HEK293T (cell line): ENCODE data around the gene NFX1.

Source experiments
- CTCF ChIA-PET: fragments of 350-600 bp; formaldehyde crosslinking; extraction: SDS; loops from one replicate; lab custom pipeline; 2021; ENCODE audit warnings: antibody characterized with exemption, inconsistent platforms; lab: Yijun Ruan, JAX
- POLR2A ChIA-PET: fragments of 350-600 bp; formaldehyde crosslinking; extraction: SDS; loops from one replicate; lab custom pipeline; 2020; ENCODE audit warnings: antibody characterized with exemption, inconsistent platforms; lab: Yijun Ruan, JAX
- DNase-seq: peaks from one replicate; pipeline ENCODE4 v3.0.0; 2012; ENCODE audit warnings: mixed read lengths; ENCODE audit errors: extremely low spot score
- ARNT ChIP-seq: fragments of 450-650 bp; IDR thresholded peaks from 2 replicates; pipeline ENCODE4 v1.6.1; 2017; ENCODE audit warnings: mild to moderate bottlenecking
- BHLHE40 ChIP-seq: fragments of 450-650 bp; IDR thresholded peaks from 2 replicates; pipeline ENCODE4 v1.6.1; 2016; ENCODE audit warnings: mild to moderate bottlenecking, moderate library complexity, borderline replicate concordance
- CTBP1 ChIP-seq: fragments of 450-650 bp; IDR thresholded peaks from 2 replicates; pipeline ENCODE4 v1.6.1; 2016; ENCODE audit warnings: borderline replicate concordance
- ELF4 ChIP-seq: fragments of 450-650 bp; IDR thresholded peaks from 2 replicates; pipeline ENCODE4 v1.6.1; 2017; ENCODE audit warnings: antibody characterized with exemption
- FOXA1 ChIP-seq: fragments of 450-650 bp; IDR thresholded peaks from 2 replicates; pipeline ENCODE4 v1.6.1; 2016; ENCODE audit warnings: mild to moderate bottlenecking
- FOXK2 ChIP-seq: fragments of 450-650 bp; IDR thresholded peaks from 2 replicates; pipeline ENCODE4 v1.6.1; 2016; ENCODE audit warnings: mild to moderate bottlenecking
- FOXM1 ChIP-seq: fragments of 450-650 bp; IDR thresholded peaks from 2 replicates; pipeline ENCODE4 v1.6.1; 2017; ENCODE audit warnings: mild to moderate bottlenecking, borderline replicate concordance
- HDGF ChIP-seq: fragments of 450-650 bp; IDR thresholded peaks from 2 replicates; pipeline ENCODE4 v1.6.1; 2017; ENCODE audit warnings: antibody characterized with exemption, borderline replicate concordance
- L3MBTL2 ChIP-seq: fragments of 450-650 bp; conservative IDR thresholded peaks from 2 replicates; pipeline ENCODE4 v1.6.1; 2016; ENCODE audit warnings: mild to moderate bottlenecking
- LEF1 ChIP-seq: fragments of 450-650 bp; IDR thresholded peaks from 2 replicates; pipeline ENCODE4 v1.6.1; 2017; ENCODE audit warnings: mild to moderate bottlenecking, borderline replicate concordance
- NFRKB ChIP-seq: fragments of 450-650 bp; IDR thresholded peaks from 2 replicates; pipeline ENCODE4 v1.6.1; 2016; ENCODE audit warnings: mild to moderate bottlenecking, moderate library complexity
- SP1 ChIP-seq: fragments of 450-650 bp; IDR thresholded peaks from 2 replicates; pipeline ENCODE4 v1.6.1; 2017
- SUZ12 ChIP-seq: fragments of 450-650 bp; IDR thresholded peaks from 2 replicates; pipeline ENCODE4 v1.6.1; 2016; ENCODE audit warnings: mild to moderate bottlenecking
- TARDBP ChIP-seq: fragments of 450-650 bp; IDR thresholded peaks from 2 replicates; pipeline ENCODE4 v1.6.1; 2016
- ZNF384 ChIP-seq: fragments of 450-650 bp; IDR thresholded peaks from 2 replicates; pipeline ENCODE4 v1.6.1; 2016
- TF ChIP-seq, protein P1 (sequence below): fragments of 450-650 bp; IDR thresholded peaks from 2 replicates; pipeline ENCODE4 v1.6.1; 2016

The NFX1 gene

DNA sequence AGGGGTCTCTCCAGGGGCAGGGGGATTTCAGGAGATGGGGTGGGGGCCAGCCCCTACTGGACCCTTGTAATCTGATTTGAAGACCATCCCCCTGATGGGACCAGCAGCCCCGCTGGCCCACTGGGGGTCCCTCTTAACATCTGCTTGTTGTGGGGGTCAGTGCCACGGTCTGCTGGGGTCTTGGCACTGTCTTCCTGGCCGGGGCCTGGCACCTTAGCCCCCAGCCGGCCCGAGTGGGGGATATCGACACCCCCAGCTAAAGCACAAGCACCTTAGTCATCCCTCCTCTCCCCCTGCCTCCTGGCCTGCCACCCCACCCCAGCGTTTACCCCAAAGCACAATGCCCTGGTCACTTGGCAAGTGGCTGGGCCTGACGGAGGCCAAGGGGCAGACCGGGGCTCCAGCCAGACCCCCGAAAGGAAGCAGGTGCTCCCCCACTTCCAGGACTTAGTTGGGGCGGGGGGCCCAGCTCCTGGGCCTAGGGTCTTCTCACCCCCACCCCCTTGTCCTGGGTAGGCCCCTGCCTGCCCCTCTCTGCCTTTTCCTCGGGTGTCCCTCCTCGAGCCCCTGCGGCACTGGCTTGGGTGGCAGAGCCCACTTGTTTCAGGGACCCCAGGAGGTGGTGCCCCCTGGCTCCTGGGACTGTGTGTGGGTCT, 1.4 kb upstream of the NFX1 start:
- POLR2A ChIA-PET: interaction anchor here (1.7 kb wide), 1 partner anchor 24 kb away, joined by 5 read pairs; no protein-coding TSS in a partner anchor
- TF ChIP-seq BHLHE40 (no peak), HDGF (no peak), L3MBTL2 (no peak), ZNF384 (no peak), ARNT (no peak), FOXK2 (no peak), LEF1 (no peak), FOXA1 (no peak), ELF4 (no peak), TARDBP (no peak), NFRKB (no peak), FOXM1 (no peak), CTBP1 (no peak), SP1 (no peak)
- TF ChIP-seq, protein P1, sequence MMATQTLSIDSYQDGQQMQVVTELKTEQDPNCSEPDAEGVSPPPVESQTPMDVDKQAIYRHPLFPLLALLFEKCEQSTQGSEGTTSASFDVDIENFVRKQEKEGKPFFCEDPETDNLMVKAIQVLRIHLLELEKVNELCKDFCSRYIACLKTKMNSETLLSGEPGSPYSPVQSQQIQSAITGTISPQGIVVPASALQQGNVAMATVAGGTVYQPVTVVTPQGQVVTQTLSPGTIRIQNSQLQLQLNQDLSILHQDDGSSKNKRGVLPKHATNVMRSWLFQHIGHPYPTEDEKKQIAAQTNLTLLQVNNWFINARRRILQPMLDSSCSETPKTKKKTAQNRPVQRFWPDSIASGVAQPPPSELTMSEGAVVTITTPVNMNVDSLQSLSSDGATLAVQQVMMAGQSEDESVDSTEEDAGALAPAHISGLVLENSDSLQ: no peak
- CTCF ChIA-PET: no interaction called here
- DNase-seq: no peak

GRCh38 chr9:33289496-33289895, 820 bp upstream of the NFX1 start:
- ChIA-PET CTCF (no interaction called here), POLR2A (interaction anchor here (0.8 to 1.7 kb wide), 12 partner anchors 9 to 1086 kb away, joined by 3 to 8 read pairs (median 4); partner anchors contain the start of genes ANKRD18B, BAG1, CHMP5 and DNAJA1)
- DNase-seq: no peak
- TF ChIP-seq ZNF384 (no peak), FOXA1 (no peak)
- TF ChIP-seq, protein P1: no peak

- POLR2A ChIA-PET: interaction anchor here (0.7 to 1.7 kb wide), 15 partner anchors 9 to 1086 kb away, joined by 3 to 8 read pairs (median 3); partner anchors contain the start of genes ANKRD18B, BAG1, CHMP5 and DNAJA1
- CTCF ChIA-PET: interaction anchor here (0.6 kb wide), 1 partner anchor 228 kb away, joined by 4 read pairs; no protein-coding TSS in a partner anchor
- no peak for DNase-seq
- TF ChIP-seq FOXK2 (no peak), ZNF384 (peak; percentile 55; the same call in 1 of the 2 replicates)
Observed at GRCh38 chr9:33289936-33290246, 425 bp upstream of the NFX1 start.

GRCh38 chr9:33291031-33291397, 698 bp downstream of the NFX1 start:
- no peak for DNase-seq
- ChIA-PET POLR2A (interaction anchor here (1.2 to 1.4 kb wide), 2 partner anchors 17 to 27 kb away, joined by 7 to 8 read pairs; partner anchors contain the start of genes BAG1 and CHMP5), CTCF (no interaction called here)
- TF ChIP-seq ELF4 (no peak), FOXA1 (no peak), HDGF (no peak)
- TF ChIP-seq, protein P1: peak; percentile 48; the same call in 1 of the 2 replicates

DNA sequence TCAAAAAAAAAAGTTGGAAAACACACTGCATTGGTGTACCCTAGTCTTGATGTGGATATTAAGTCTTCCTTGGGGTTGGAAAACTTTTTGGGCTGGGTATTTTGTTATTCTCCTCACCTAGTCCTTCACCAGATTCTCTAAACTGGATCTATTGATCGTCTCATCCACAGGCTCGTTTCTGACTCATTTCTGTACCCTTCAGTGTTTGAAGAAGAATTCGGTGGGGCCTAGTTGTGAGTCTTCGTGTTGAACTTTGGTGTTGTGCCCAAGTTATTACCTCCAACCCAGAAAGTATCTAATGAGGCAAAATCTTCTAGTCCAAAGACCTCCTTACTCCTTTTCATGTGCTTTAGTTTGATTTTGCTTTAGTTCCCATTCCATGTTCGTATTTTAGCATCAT, 1.6 kb downstream of the NFX1 start:
- POLR2A ChIA-PET: no interaction called here

DNA sequence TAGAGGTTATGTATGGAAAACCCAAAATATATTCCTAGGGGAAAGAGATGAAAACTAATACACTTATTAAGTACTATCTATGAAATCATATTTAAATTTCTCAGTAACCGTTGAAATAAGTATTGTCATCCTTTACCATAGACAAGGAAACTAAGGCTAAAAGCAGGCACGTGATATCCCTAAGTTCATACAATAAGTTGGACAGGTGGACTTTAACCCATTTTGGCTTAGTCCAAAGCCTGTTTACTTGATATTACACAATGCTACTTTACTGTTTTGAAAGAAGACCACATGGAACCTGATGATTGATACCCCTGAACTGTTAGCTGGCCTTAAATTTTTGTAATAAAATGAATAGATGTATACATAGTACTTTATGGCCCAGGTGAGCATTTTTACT, 3.5 kb downstream of the NFX1 start:
- ChIA-PET POLR2A (no interaction called here), CTCF (no interaction called here)
- no peak for TF ChIP-seq HDGF
- DNase-seq: no peak

More for the DNA sequence above, 1.6 kb downstream of the NFX1 start:
- TF ChIP-seq TARDBP: no peak
- no peak for DNase-seq
- CTCF ChIA-PET: no interaction called here

- ChIA-PET POLR2A (no interaction called here), CTCF (no interaction called here)
- TF ChIP-seq LEF1 (no peak), SP1 (no peak), NFRKB (no peak), HDGF (no peak), SUZ12 (no peak), ARNT (no peak), FOXK2 (no peak), CTBP1 (no peak)
- DNase-seq: no peak
Observed at GRCh38 chr9:33294670-33295432, 4.5 kb downstream of the NFX1 start.
